Heart left ventricle (tissue), 13 donors: Measurements from ENCODE around the gene WIPF3.

Experiments
- POLR2A ChIP-seq, 2 donors: fragments of 450-650 bp; IDR thresholded peaks; one replicate each; pipeline ENCODE4 v1.6.1; 2017; ENCODE audit warnings: antibody characterized with exemption in 2 of 2, mild to moderate bottlenecking in 2 of 2, moderate library complexity in 2 of 2
- TF ChIP-seq, protein P1 (sequence below), 12 donors: fragments of 200-600 bp; sonication (generic) in 4 of 12; IDR thresholded peaks; one replicate each; pipeline versions ENCODE4 v1.5.0 to v1.8.0; 2018 to 2022; ENCODE audit warnings: antibody characterized with exemption in 12 of 12, mild to moderate bottlenecking in 5 of 12
- donor health status: ischemic (EF 13 %, LVEDD 7.1; RV severe dilation, severe dysfunction).
- donor health status: DM: no; HTN: yes; CAD: no.
- donor health status: DM: no; HTN: no; CAD: no.
- donor health status: ischemic (EF 25% LVEDD 6.9; RV normal size, moderate dysfunction).
- donor health status: ischemic (EF 25% LVEDD 5.7; RV mildly dilated, moderate dysfunction).
- donor health status: ischemic (EF 35%, LVEDD 5.7; RV mildly dilated, moderate dysfunction).
- donor health status: nonischemic (EF 11% LVEDD 7.7; RV severe dilation, severe dysfunction).
- donor health status: DM: yes; HTN: yes; CAD: no.
- donor health status: PGD.
- donor health status: ischemic (EF 29% LVEDD 5.4; RV normal size, mild dysfunction).
- donor health status: nonischemic (EF 23%, LVEDD 6.1; RV moderate dilation, normal function).

DNA sequence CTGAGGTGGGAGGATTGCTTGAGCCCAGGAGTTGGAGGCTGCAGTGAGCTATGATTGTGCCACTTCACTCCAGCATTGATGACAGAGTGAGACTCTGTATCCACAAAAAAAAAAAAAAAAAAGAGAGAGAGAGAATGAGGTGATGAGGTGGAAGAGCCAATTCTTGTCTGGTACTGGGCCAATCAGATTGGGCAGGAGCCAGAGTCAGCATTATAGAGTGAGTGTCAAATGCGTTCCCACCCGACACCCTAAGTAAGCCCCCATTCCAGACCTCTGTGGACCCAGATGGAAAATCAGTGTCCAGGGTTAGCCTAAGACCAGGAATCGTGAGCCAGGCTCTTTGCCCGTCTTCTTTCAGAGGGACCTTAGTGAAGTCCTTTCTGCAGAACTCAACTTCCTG lies 83.9 kb downstream of the WIPF3 start:
- TF ChIP-seq, protein P1, sequence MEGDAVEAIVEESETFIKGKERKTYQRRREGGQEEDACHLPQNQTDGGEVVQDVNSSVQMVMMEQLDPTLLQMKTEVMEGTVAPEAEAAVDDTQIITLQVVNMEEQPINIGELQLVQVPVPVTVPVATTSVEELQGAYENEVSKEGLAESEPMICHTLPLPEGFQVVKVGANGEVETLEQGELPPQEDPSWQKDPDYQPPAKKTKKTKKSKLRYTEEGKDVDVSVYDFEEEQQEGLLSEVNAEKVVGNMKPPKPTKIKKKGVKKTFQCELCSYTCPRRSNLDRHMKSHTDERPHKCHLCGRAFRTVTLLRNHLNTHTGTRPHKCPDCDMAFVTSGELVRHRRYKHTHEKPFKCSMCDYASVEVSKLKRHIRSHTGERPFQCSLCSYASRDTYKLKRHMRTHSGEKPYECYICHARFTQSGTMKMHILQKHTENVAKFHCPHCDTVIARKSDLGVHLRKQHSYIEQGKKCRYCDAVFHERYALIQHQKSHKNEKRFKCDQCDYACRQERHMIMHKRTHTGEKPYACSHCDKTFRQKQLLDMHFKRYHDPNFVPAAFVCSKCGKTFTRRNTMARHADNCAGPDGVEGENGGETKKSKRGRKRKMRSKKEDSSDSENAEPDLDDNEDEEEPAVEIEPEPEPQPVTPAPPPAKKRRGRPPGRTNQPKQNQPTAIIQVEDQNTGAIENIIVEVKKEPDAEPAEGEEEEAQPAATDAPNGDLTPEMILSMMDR (IDR thresholded peaks at IDR 0.05), result no peak
- no peak for TF ChIP-seq POLR2A (IDR thresholded peaks at IDR 0.05)
